Activated gamma-delta T cell (primary cell): ENCODE measurements around the gene COL20A1.
"Not testable (repeated sequence)": the region's sequence is repeated elsewhere in the genome, so short reads cannot be mapped to it uniquely, and the experiment has no call there.

ENCODE experiments used
- DNase-seq: peaks from one replicate; lab custom pipeline; 2025; lab: John Stamatoyannopoulos, UW

The COL20A1 gene

DNA sequence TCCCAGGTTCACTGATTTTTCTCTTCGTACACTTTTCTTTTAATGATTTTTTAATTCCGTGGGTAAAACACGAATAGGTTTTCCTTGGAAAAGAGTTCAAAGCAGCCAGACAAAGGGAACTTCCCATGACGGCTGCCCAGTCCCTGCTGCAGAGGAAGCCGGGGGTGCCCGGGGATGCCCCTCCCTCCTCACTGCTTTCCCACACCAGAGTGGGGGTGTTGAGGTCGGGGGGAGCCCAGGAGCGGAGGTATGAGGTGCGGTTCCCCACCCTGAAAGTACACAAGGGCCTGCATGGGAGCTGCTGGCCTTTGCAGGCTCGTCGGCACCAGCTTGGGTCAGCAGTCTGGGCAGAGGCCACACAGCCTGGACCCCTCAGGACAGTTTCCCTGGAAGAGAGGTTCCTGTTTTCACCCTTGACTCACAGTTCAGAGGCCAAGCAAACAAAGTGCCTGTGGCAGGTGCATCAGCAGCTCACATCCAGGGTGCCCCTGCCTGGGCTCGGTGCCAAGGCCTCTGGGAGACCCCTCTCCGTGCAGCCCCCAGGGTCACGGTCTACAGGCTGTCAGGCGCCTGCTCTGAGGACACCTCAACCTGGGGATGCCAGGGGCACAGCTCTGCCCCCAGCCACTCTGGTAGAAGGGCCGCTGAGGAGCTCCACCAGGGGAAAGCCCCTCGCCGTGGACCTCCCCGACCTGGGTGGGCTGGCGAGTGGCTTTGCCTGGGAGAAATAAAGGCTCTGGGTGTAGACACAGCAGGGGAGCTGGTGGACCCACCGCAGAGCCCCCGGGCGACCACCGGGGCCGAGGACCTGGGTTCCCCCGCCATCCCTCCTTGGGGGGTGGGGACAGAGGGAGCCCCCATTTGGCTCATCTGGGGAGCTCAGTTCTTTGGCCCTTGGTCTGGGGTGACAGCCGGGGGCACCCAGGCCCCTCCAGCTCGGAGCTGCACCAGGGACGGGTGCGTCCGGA, 83.6 kb downstream of the COL20A1 start:
- DNase-seq = no peak

DNA sequence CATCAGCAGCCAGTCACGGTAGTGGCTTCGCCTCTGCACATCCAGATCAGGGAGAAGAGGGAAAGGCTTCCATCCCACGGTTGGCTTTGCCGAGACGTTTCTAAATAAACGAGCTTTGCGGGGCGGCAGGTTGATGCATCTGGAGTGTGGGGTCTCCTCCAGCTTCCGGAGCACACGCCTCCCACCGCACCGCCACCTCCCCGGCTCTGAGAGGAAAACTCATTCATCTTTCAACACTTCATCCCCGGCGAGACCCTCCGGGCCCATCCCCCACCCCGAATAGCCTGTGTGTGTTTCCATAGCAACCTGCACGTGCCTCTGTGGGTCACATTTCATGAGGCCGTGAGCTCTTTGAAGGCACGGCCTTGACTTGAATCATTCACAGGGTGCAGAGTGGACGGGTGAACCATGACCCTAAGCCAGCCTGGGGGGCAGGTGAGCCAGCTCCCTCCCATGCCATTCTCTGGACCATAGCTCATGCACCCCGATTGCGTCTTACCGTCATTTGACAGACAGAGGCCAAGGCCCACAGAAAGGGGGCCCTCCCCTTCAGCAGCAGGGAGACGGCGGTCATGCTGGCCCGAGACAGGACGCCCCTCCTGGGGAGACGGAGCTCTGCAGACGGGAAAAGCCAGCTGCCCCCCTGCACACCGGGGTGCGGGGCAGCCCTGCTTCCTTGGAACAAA, 84.4 kb downstream of the COL20A1 start:
- DNase-seq = no peak

DNA sequence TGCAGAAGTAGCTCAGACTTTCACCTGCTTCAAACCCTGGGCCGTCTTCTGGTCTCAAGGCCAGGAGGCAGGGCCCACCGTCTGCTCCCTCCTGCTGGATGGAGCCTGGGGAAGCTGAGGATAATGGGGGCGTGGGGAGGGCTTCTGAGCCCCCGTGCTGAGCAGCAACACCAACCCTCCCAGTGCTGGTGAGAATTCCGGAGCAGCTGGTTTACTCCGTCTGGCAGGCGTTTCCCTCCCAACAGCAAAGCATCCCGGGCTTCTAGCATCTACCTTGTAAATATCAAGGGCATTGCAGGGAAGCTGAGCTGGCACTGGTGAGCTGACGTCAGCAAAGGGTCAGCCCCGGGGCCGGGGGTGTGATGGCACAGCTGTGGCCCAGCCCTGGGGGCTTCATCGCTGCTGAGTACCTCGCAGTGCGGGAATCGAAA, 85.0 kb downstream of the COL20A1 start:
- DNase-seq = no peak

DNA sequence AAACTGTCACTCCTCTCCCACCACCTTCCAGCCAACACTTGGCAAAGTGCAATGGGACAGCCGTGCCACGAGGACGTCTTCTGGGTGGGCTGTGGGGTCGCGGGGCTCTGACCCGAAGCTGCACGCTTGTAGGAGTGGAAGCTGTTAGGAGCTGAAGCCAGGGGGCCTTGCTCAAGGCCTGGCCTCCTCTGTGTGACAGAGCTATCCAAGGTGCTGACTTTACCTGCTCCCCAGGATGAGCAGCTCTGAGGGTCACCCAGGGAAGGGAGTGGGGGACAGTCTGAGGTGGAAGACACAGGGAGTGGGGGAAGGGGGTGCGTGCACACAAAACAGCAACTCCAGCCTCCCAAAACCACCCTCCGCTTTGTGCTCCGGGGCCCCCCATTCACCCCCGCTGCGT, 85.6 kb downstream of the COL20A1 start:
- no peak for DNase-seq

DNA sequence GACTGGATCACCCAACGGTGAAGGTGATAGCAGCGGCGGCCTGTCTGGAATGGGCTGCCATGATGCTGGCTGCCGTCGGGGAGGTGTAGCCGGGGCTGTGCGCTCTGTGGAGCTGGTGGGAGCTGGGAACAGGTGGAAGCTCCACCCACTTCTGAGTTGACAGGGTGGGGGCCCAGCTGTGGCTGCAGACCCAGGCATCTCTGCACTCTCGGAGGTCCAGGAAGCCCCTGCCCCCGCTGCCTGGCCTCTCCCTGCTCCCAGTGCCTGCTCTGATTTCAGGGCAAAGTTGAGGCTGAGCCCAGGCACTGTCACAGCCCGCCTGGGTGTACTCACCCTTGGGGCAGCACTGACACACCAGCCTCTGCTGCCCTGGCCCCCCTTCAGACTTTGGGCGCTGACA, 86.3 kb downstream of the COL20A1 start:
- no peak for DNase-seq

DNA sequence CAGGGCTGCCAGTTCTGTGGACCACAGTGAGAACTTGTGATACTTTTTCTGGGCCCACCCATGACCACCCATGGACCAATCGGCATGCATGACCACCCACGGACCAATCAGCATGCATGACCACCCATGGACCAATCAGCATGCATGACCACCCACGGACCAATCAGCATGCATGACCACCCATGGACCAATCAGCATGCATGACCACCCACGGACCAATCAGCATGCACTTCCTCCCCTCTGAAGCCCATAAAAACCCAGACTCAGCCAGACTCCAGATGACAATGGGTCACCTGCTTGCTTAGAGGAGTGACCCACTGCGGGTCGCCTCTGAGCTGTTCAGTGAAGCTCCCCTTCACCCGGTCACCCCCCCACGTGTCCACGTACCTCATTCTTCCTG, 86.9 kb downstream of the COL20A1 start:
- not testable (repeated sequence) for DNase-seq

DNA sequence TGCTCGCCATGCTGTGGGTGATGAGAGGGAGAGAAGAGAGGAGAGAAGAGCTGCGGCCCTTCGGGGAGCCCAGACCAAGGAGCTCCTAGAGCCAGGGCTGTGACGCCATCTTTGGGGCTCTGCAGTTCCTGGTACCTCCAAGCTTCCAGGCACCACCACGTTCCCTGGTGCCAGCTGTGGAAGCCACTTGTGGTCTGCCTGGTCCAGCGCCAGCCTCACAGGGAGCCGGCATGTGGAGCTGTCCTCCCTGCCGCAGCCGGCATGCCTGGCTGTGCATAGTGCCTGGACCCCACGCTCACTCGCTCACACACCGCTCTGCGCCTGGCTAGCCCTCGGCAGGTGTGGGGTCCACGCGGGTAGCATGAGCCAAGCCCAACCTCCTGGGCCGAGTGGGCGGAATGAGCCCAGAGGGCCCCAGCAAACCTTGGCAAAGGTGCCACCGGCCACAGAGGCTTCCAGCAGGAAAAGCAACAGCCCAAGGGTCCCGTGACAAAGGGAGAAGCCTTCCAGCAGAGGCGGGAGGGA, 87.4 kb downstream of the COL20A1 start:
- no peak for DNase-seq

DNA sequence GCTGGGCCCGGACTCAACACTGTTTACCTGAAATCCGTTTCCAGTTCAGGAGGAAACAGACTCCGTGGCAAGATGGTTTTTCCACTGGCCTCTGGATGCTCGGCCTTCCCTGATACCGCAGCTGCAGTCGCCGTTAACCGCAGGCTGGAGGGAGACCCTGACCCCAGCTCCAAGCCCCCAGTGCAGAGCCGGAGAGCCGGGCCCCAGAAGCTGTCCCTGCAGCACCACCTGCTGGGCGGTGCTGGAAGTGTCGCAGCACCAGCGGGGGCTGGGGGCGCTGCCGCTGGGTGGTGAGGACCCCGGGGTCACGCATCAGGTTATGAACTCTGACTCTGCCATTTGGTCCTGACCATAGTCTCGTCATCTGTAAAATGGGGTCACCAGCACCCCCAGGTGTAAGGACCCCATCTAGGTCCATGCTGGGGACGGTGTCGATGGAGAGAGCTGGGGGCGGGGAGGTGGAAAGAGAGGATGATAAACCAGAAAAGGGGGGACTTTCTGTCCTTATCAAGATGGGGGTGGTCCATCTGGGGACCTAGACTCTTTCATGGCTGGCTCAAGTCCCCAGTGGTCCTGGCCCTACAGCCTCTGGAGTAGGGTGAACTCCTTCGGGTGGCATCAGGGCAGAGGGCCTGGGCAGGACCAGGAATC, 88.9 kb downstream of the COL20A1 start:
- DNase-seq = no peak

DNA sequence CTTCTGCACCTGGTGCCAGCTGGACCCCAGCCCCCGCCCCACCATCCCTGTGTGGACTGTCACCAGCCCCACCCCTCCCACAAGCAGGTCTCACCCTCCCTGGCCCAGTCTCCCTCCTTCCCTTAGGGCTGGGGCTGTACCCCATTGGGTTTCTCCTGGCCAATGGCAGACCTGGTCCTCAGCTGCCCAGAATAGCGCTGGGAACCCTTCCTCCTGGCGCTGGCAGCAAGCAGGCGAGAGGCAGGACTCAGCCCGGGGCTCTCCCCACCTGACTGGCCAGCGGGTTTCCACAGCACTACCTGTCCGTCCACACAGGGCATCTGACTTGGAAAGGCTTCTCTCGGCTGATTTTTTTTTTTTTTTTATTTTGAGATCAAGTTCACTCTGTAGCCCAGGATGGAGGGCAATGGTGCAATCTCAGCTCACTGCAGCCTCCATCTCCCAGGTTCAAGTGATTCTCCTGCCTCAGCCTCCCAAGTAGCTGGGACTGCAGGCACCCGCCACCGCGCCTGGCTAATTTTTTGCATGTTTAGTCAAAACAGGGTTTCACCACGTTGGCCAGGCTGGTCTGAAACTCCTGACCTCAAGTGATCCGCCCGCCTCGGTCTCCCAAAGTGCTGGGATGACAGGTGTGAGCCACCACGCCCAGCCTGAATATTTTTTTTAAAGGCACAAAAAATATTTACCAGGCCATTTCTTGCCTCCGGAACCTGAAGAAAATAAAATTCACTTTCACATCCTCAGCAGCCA, 89.7 kb downstream of the COL20A1 start:
- no peak for DNase-seq

DNA sequence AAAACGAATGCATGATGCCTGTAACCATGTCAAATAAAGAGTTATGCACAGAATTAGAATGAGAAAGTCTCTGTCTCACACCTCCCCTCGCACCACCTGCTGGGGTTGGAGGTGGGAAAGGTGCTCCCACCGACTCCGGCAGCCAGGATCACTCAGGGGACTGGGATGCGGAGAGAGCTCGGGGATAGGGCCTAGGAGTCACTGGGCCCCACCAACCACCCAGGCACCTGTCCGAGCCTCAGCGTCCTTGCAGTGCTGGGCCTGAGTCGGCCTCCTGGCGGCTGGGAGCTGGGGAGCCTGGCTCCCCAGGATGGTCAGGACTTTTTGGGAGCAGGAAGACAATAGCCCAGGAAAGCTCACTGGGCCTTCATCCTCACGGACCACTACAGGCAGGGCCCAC, 90.6 kb downstream of the COL20A1 start:
- DNase-seq = no peak

DNA sequence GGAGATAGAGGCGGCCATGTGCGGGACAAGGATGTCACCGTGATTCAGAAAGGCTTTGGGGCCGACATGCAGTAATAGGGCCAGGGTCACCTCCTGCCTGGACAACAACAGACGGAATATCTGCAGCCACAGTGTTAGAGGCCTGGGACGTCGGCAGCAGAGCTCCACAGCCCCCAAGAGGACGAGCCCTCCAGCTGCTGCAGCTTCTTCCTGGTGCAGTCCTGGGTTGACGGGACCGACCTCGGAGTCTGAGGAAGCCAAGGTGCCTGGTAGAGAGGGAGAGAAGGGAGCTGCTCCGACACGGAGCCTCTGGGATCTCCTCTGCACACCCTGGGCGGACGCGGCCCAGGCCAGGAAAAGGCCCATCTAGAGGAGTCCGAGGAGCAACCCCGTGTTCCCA, 91.3 kb downstream of the COL20A1 start:
- DNase-seq = no peak
